GM19468 (cell line): ENCODE results near the gene NEDD4L.

Experiments used
- ATAC-seq: cut with Tn5 transposase; IDR thresholded peaks from one replicate; pipeline ENCODE4 v1.9.1; 2021; ENCODE audit warnings: mild to moderate bottlenecking, moderate library complexity, moderate number of reproducible peaks; ENCODE audit not compliant: unreplicated experiment; ENCODE audit errors: extremely low read depth

The NEDD4L gene

DNA sequence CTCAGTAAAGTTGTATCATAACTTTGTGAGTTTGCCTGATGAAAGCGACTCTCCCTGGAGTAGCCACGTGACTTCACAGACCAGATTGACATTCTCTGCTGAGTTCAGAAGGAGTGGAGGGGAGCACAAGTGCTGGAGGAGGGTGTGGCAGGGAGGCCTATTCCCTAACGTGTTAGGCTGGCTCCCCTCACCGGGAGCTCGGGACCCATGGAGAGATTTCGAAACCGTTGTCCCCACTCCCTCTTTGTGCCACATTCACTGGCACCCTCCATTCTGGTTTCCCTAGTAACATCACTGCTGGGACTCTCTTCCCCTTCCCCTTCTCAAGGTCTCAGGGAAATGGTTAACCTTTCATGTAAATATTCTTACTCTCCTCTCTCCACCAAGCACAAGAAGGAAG, 304.9 kb downstream of the NEDD4L start:
- no peak for ATAC-seq

DNA sequence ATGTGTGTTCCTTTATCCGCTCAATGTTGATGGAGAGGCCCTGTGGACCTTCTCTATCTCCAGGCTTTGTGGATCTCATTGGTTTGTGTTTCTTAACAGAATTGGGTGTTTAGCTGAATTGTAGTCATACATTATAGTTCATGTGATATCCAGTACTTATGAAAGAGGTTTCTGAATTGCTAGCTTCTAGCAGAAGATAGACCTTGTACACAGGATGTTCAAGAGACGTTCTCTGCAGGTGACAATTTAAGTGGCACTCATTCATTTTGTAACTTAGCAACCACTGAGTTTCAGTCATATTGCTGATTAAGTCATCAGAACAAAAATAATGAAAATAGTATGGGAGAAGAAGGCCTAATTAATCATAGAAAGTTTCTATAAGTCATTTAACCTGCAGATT, 305.6 kb downstream of the NEDD4L start:
- ATAC-seq = no peak

DNA sequence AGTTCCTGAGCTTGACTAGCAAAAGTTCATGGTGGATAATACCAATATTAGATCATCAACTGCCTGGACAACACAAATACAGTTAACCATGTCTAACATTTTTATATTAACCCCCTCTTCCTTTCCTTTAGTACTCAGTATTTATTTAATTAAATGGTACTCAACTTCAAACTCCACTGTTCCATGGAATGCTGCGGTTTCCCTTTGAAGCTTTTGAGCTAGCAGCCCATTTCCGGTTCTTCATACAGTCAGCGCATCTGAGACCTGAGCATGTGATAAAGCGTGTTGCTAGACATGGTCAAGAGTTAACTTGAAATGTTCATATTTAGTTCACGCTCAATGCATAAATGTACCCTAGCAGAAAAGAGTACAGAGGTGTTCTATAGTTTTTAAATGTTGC, 306.5 kb downstream of the NEDD4L start:
- ATAC-seq = no peak

DNA sequence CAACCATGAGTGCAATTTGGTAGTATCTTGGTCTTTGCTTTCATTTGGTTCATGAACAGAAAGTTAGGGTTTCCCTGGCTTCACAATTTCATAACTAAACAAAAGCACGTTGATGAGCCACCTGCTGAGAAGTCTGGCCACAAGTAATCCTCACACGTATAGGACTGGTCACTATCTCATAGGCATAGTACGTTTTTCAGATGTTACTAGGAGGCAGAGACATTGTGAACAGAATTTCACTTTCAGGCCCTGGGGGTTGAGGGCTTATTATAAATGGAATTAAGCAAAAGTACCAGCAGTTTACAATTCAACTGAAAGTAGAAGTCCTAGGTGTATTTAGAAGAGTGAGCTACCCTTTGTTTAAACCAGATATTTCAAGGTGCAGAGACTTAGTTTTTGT, 307.8 kb downstream of the NEDD4L start:
- ATAC-seq = no peak

DNA sequence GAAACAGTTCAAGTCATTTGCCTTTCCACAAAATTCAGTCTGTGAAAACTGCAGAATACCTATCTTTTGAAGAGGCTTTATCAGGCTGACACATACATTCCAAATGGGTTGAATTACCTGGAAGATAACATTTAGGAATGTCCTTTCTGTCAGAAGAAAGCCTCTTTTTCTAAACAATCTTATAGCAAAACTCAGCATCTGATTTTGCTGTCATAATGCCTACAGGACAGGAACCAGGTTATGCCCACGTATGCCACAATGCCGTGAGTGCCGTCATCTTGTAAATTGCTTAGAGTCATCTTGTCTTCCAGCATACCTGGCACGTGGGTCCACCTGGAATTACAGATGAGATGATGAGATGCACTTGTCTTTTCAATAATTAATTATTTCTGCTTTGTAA, 309.6 kb downstream of the NEDD4L start:
- no peak for ATAC-seq

DNA sequence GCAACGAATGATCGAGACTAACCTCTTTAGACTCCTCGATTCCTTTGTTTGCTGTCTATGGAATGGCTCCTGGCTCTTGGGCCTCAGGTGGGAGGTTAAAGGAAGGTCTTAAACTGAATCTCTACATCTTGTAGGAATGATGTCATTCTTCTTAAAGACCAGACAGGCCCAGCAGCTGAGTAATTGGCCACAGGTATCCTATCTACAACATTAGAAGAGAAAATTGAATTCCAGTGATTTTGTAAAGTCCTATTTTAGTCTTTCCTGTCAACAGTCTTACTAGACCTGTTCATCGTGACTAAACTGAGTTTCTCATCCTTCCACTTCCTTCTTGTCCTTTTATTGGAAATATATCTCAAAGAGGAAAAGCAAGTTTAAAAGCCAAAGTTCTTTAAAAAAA, 310.0 kb downstream of the NEDD4L start:
- no peak for ATAC-seq

DNA sequence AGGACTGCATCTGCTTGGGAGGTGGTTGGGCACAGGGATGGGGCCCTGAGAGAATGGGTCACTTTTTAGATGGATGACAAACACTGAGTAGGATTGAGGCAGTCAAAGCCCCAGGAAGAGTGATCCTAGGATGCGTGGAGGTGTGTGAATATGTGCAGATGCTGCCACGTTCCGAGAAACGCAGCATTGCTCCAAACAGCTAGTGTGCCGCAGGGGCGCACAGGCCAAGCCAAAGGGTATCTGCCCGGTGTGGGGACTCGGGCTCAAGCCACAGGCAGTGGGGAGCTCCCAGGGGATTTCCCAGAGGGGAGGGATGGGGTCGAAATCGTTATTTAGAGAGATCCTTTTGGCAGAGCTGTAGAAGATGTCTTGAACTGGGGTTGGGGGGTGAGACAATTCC, 310.8 kb downstream of the NEDD4L start:
- no peak for ATAC-seq

DNA sequence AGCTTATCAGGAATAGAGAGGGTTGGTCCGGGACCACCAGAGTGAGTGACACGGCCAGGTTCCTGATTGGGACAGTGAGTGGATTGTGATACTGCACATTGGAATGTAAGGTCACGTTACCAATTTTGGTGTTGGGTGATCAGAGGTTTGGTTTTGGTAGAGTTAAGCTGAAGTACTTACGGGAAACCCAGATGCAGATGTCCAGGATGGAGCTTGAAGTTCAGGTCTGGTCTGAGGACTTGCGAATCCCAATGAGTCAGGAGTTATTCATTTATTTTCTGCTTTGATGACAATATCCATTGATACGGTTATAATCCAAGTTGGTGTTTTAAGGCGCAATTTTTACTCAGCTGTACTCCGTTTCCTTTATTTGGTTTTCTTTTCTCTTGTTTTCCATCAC, 311.2 kb downstream of the NEDD4L start:
- ATAC-seq = no peak

DNA sequence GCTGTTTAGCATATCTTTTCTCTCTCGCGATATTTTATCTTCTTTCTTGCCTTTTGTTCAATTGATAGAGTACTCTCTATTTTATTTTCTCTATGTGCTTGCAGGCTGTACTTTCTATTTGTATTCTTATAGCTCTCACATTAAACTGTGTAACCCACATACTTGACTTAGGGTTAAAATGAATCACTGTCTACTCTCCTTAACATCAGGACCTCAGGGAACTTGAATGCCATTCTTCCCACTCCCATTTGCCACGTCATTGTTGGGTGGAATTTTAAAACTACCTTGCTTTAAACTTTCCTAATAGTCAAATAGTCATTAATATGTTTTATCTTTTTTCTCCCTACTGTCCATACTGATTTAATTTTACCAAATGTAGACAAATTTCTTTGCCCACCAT, 315.2 kb downstream of the NEDD4L start:
- ATAC-seq = no peak

DNA sequence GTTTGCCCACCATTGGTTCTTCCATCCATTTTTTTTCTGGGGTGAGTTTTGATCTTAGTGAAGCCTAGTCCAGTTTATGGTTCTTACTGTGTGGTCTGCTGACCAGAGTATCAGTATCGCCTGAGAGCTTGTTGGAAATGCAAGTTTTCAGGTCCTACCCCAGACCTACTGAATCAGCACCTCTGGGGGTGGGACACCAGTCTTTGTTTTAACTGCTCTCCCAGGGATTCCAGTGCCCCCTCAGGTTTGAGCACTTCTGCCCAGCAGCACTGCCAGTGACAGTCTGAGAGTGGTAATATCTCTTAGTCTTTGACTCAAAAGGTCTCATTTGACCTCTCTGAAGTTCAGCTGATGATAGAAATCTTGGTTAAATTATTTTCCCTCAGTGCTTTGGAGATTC, 315.6 kb downstream of the NEDD4L start:
- no peak for ATAC-seq

DNA sequence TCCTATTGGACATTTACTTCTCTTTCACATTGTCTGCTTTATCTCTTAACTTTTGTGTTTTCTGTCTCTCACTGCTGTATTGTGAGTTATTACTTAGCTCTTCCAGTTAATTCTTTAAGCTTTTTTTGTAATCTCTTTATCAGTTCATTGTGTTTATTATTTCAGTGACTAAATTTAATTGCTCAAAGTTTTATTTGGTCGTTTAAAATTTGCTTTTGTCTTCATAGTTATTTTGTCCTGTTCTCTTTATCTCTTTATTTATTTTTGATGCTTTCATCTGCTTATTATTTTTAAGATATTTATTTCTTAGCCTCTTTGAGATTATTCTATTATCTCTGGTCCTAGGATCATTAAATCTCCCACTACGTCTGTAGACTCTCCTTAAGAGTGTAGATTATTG, 316.3 kb downstream of the NEDD4L start:
- no peak for ATAC-seq

DNA sequence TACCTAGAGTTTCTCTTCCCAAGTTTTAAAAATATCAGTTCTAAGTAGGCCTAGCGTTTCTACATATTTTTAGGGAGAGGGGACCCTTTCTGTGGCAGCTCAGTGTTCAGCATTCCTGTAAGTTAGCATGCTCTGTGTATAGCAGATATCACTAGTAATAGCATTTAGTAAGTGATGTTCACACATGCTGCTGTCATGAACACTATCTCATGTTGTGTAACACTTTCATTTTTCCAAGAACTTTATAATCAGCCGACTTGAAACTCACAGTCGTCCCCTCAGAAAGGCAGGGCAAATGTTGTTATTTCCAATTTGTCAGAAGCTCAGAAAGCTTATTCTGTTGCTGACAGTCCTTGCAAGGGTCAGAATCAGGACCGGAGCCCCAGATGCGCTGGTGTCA, 317.2 kb downstream of the NEDD4L start:
- no peak for ATAC-seq

DNA sequence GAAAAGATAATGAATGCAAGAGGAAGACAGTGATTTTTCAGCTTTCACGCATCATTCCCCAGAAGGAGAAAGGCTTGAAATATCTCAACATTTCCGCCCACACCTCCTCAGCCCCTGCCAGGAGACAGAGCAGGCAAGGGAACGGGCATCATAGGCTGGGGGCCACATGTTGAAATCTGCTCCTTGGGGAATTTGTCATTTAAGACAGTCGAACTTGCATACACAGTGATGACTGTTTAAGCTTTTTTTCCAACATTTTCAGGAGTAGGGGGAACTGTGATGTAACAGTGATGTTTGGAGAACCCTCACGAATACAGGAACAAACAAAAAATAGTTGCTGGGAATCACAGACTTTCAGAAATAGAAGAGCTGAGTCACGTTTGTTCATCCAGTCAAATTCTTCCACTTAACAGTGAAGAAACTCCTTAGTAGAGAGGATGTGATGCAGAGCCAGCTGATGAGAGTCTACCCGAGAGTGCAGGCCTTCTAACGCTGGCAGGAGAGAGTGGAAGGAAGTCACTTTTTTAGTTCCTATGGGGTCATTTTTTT, 318.1 kb downstream of the NEDD4L start:
- ATAC-seq = no peak

DNA sequence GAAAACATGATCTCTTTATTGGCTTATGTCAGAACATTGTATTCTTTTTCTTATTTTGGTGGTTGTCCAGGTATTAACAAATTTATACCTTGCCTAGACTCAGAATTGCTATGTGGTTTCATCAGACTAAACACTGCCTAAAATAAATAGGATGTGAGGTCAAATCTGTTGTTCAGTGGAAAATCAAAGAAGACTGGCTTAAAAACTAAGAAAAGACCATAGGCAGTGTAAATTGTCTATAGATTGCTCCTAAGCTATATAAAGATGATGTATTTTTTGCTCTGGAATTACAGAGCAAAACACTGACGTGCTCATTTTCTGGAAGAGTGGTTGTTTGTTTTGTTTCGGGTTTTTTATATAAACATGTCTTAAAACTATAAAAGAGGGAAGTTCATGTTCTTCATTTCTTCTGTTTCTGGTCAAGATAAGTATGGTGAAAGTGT, 318.8 kb downstream of the NEDD4L start:
- no peak for ATAC-seq

DNA sequence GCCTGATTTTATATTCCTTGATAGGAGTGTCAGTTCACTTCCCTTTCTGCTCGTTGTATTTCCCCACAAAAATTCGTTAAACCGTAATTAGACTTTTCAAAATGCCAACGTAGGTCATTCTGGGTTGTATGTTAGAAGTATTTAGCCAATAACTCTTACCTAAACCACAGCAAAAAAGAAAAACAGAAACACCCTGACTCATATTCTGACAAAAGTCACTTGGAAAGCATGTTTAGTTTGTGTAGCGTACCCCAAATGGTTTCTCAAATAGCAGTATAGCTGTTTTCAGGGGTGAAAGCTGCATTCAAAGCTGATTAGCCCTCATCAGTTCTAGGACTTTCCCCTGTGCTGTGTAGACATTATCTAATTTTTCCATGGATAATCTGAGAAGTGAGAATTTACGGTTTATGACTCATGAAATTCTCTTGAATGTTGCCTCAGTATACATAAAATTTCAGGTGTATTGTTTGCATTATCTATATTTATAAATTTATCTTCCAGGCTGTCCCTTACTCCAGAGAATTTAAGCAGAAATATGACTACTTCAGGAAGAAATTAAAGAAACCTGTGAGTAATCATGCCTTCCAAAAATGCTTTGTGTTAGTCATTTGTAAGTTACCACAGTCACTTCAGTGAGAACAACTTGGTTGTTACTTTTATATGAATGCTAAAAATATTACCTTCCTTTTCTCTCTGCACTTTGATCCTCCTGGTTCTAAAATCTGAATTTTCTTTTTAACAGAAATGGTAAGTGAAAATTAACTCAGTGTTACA, 319.9 kb downstream of the NEDD4L start:
- no peak for ATAC-seq

DNA sequence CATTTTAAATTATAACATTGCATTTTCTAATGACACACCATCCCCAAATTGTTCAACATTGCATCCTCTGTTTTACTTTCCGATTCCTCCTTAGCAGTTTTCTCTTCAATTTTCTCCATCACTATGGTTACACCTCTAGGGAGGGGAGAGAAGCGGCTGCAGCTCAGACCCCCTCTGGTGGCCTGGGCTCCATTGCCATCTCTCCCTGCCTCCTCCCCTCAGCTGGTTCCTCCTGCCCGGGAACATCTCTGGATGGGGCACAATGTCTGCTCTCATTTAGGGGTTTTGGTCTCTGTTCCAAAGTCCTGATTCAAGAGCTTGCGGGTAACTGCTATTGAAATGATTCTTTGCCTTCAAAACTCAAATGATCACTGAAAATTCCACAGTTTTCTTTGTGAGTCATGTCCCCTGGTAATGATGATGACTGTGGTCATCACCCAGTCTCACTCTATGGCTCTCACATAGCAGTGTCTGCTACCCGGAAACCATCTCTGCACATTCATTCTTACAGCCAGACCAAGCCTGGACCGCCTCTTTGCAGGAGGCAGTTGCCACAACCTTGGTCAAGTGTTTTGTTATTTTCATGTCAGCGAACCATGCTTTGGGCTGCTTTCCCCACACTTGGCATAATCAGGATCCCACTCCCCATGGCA, 321.0 kb downstream of the NEDD4L start:
- ATAC-seq = no peak

DNA sequence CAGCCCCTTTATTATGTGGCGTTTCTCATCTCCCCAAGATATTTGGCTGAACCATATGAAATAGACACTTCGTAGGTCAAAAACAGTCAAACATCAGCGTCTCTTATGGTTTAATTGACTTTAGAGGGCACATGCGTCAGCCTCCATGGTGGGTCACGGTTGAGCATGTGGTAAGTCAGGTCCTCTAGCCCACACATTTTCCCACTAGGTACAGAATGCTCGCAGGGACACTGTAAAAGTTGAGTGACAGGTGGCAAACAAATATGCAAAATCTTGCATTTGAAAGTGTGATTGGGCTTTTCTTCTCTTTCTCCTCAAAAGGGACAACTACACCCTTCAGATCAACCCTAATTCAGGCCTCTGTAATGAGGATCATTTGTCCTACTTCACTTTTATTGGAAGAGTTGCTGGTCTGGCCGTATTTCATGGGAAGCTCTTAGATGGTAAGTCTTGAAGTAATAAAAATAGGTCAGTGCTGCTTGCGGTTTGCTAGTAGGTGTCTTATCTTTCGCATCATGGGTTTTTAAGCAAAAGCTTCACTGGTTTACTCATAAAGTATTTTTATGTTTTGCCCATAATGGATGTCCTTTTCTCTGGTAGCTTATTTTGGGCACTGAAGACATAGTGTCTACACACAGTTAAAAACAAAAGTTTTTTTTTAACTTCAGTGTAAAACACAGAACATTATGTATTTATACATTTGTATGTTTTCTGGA, 323.6 kb downstream of the NEDD4L start:
- ATAC-seq = no peak

DNA sequence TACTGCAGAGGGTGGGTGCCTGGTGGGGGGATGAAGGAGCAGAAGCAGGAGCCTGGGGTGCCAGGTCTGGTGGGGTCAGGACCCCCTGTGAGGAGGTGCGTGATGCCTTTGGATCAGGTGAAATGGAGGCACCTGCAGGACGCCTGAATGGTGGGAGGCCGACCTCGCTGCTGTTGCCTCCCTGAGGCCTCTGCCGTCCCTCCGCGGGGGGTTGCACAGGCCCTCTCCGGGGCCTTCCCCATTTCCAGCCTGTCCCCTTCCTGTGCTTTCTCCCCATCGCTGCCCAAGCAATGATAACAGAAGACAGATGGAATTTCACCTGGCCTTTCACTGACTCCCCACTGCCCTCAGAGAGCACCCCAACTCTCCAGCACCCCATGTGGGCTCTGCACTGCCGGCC, 325.6 kb downstream of the NEDD4L start:
- no peak for ATAC-seq

DNA sequence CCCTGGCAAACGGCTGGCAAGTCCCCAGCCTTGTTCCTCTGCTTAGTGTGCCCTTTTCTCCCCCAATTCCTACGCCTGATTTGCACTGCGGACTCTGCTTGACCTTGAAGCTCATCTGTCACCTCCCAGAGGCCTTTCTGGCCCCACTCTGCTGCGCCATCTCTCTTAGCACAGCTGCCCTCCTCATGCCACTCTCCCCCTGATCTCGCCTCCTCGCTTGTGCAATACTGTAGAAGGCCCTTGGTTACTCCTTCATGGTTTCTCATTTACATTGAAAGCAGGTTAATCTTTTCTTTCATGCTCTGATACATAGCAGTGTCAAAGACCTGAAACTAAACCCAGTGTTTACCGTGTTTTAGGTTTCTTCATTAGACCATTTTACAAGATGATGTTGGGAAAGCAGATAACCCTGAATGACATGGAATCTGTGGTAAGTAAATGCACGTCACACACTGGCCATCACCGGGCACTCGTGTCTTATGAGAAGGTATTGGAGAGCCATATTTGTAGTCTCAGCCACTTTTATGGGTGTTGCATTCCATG, 326.1 kb downstream of the NEDD4L start:
- ATAC-seq = no peak

DNA sequence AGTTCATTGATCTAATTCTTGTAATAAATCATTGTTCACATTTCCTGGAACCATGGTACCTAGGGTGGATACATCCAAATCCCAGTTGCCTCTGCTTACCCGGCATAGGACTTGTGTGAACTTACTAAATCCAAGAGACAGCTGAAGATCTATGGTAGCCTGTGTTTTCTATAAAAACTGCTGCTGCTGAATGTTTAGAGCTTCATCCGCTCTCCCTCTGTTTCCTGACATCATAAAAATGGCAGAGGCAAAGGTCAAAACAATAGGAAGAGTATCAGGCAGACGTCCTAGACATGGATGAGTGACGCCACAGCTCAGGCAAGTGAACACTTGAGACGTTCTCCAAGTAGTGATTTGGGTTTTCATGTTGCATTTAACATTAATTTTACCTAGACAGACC, 326.6 kb downstream of the NEDD4L start:
- ATAC-seq = no peak

DNA sequence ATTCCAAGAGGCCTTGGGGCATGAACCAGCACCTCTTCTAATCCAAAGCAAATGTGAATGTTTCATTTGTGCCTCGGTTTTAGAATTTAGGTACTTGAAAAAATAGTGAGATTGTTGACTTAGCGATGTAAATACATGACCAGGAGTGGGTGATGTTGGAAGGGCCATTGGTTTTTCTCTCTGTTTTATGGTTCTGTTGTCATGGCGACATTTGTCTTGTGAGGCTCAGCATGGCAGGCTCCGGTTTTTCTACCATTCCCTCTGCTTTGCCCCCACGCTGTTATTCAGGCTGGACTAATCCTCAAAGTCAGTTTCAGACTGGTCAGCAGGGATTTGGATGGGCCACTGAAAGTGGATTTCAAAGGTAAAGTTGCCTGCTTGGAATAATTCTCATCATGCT, 329.5 kb downstream of the NEDD4L start:
- no peak for ATAC-seq
